Effector memory CD4-positive, alpha-beta T cell (primary cell): ENCODE results near the gene ALDH5A1.
A peak's percentile ranks its signal among the peaks of the same experiment; 100 is the strongest.

Experiments
- DNase-seq, 3 donors: peaks; one replicate each; pipeline ENCODE4 v3.0.0-alpha.2; 2020
- H3K27ac ChIP-seq: 2 replicates; pipeline ENCODE4 v1.7.0; 2013; ENCODE audit warnings: mild to moderate bottlenecking, low read length, moderate library complexity; ENCODE audit not compliant: insufficient read depth, poor library complexity, severe bottlenecking
- H3K27me3 ChIP-seq: replicated peaks from 2 replicates; pipeline ENCODE4 v1.7.0; 2013; ENCODE audit warnings: mild to moderate bottlenecking, low read length; ENCODE audit not compliant: insufficient read depth, control insufficient read depth, poor library complexity, severe bottlenecking
- H3K36me3 ChIP-seq: 2 replicates; pipeline ENCODE4 v1.7.0; 2013; ENCODE audit warnings: mild to moderate bottlenecking, low read length, moderate library complexity; ENCODE audit not compliant: control insufficient read depth, insufficient read depth
- H3K4me1 ChIP-seq: 2 replicates; pipeline ENCODE4 v1.7.0; 2013; ENCODE audit warnings: low read length, mild to moderate bottlenecking; ENCODE audit not compliant: control insufficient read depth, insufficient read depth, poor library complexity, severe bottlenecking
- H3K4me3 ChIP-seq: 2 replicates; pipeline ENCODE4 v1.7.0; 2013; ENCODE audit warnings: low read length, low read depth, mild to moderate bottlenecking; ENCODE audit not compliant: insufficient read depth, poor library complexity, severe bottlenecking
- H3K9me3 ChIP-seq: 2 replicates; pipeline ENCODE4 v1.7.0; 2013; ENCODE audit warnings: mild to moderate bottlenecking, low read length, moderate library complexity; ENCODE audit not compliant: control insufficient read depth

Gene ALDH5A1

GRCh38 chr6:24576447-24576846 is 81.7 kb downstream of the ALDH5A1 start:
- no peaks in the 10 kb centered on the region for H3K4me1 ChIP-seq
- no peak overlapping the region for H3K27ac ChIP-seq
- H3K9me3 ChIP-seq: no peaks in the 10 kb centered on the region
- H3K27me3 ChIP-seq: no peaks in the 10 kb centered on the region
- no peak for DNase-seq
- H3K36me3 ChIP-seq: no peaks in the 10 kb centered on the region
- H3K4me3 ChIP-seq: no peak overlapping the region

GRCh38 chr6:24581084-24581669 is 86.4 kb downstream of the ALDH5A1 start:
- no peak overlapping the region for H3K27ac ChIP-seq
- no peaks in the 10 kb centered on the region for H3K9me3 ChIP-seq
- no peaks in the 10 kb centered on the region for H3K4me1 ChIP-seq
- H3K36me3 ChIP-seq: no peaks in the 10 kb centered on the region
- H3K4me3 ChIP-seq: no peak overlapping the region
- H3K27me3 ChIP-seq: no peaks in the 10 kb centered on the region
- peak; percentile 46 to 65 (median 47) for DNase-seq

- peak; percentile 38 to 48 (median 42) for DNase-seq
- Histone ChIP-seq H3K27ac (no peak overlapping the region), H3K4me1 (no peaks in the 10 kb centered on the region)
These were observed 89.0 kb downstream of the ALDH5A1 start for GRCh38 chr6:24583463-24584381.

GRCh38 chr6:24584382-24584720 is 89.6 kb downstream of the ALDH5A1 start:
- Histone ChIP-seq H3K4me1 (no peaks in the 10 kb centered on the region), H3K9me3 (no peaks in the 10 kb centered on the region), H3K27ac (no peak overlapping the region), H3K4me3 (no peak overlapping the region), H3K27me3 (no peaks in the 10 kb centered on the region), H3K36me3 (no peaks in the 10 kb centered on the region)
- no peak for DNase-seq

More at GRCh38 chr6:24583463-24584381, 89.0 kb downstream of the ALDH5A1 start:
- no peaks in the 10 kb centered on the region for H3K27me3 ChIP-seq
- H3K9me3 ChIP-seq: no peaks in the 10 kb centered on the region
- no peaks in the 10 kb centered on the region for H3K36me3 ChIP-seq
- H3K4me3 ChIP-seq: no peak overlapping the region
